Panc1 (cell line): ENCODE results near the gene RNGTT.

Experiments used
- CTCF ChIP-seq: fragments of 450-650 bp; IDR thresholded peaks from 2 replicates; pipeline ENCODE4 v1.5.1; 2017; ENCODE audit warnings: mild to moderate bottlenecking
- POLR2AphosphoS5 ChIP-seq: IDR thresholded peaks from 2 replicates; pipeline ENCODE4 v1.6.1; 2012; ENCODE audit warnings: mild to moderate bottlenecking, low read depth, low read length, moderate library complexity
- REST ChIP-seq, 2 experiments: IDR thresholded peaks; 2 replicates each; pipeline ENCODE4 v1.6.1; 2011 to 2012; ENCODE audit warnings: low read depth in 2 of 2, control low read depth in 1 of 2, low read length in 1 of 2, mild to moderate bottlenecking in 1 of 2, moderate library complexity in 1 of 2; ENCODE audit not compliant: insufficient read depth in 1 of 2
- SIN3A ChIP-seq: IDR thresholded peaks from 2 replicates; pipeline ENCODE4 v1.6.1; 2012; ENCODE audit warnings: low read depth, mild to moderate bottlenecking, low read length, moderate library complexity, borderline replicate concordance; ENCODE audit not compliant: insufficient read depth

GRCh38 chr6:88623531-88623930, 339.9 kb downstream of the RNGTT start:
- TF ChIP-seq POLR2AphosphoS5: no peak
- no peak for TF ChIP-seq CTCF
- no peak for TF ChIP-seq REST (IDR thresholded peaks at IDR 0.05; ENCODE audit: insufficient read depth in 1 of 2, low read depth in 2 of 2, low read length in 1 of 2)
- no peak for TF ChIP-seq SIN3A
